ENCODE measurements around the gene C1orf87. TPM values are rescaled to one million over a fixed set of nuclear protein-coding genes. Genes with fewer than 3 reads are reported as not detected.
A peak's percentile ranks its signal among the peaks of the same experiment; 100 is the strongest.

Gene C1orf87
- 0.15 and 0.33 TPM in 2 replicates for total RNA-seq (2021)
- long read RNA-seq, partial matches to known transcripts: 1 of 3 reads
- long read RNA-seq, other reads (novel, unspliced or antisense): 0 of 3 reads

GRCh38 chr1:60073605-60074278 is at the start of gene C1orf87:
Gene C1orf87, minus strand, starts transcription at chr1:60073770. Its CDS starts 1,127 bp downstream, at chr1:60072643.
- Mint-ChIP-seq H3K27ac (no peak within 1 kb of the TSS), H3K9me3 (no peaks in the 10 kb centered on the region), H3K36me3 (ENCODE audit: insufficient read depth in 1 of 3, low read depth in 3 of 3) (no peaks in the 10 kb centered on the region), H3K27me3 (ENCODE audit: low read depth) (peaks cover 20% of the 10 kb centered on the region), H3K4me1 (peaks cover 10% of the 10 kb centered on the region in 2 experiments), H3K4me3 (peak within 1 kb of the TSS; percentile 64 to 77)
- H2BK120ac ChIP-seq (ENCODE audit: low read depth, low read length, poor library complexity, severe bottlenecking): no peak within 1 kb of the TSS
- H3K18ac ChIP-seq (ENCODE audit: insufficient read length, low read depth, low read length): peak within 1 kb of the TSS; percentile 86
- H3K23me2 ChIP-seq (ENCODE audit: insufficient read length, low read depth, low read length, poor library complexity, severe bottlenecking): peaks cover 6% of the 10 kb centered on the region
- no peak within 1 kb of the TSS for H4K5ac ChIP-seq (ENCODE audit: insufficient read length, low read depth, low read length)
- peak; percentile 81 for DNase-seq
- no peak within 1 kb of the TSS for H4K8ac ChIP-seq (replicated peaks; ENCODE audit: insufficient read length, low read depth, low read length)
- H3K9ac ChIP-seq (ENCODE audit: extremely low read depth, insufficient read length, low read length): peak within 1 kb of the TSS; percentile 17
- no peak within 1 kb of the TSS for H4K91ac ChIP-seq (ENCODE audit: insufficient read length, low read depth, low read length)
- H3K4me1 ChIP-seq (ENCODE audit: insufficient read depth, low read length): no peaks in the 10 kb centered on the region; the same call in 1 of the 2 replicates
- H3K4me2 ChIP-seq (ENCODE audit: insufficient read depth, insufficient read length, low read length): peak within 1 kb of the TSS; percentile 55
- H2AFZ ChIP-seq (ENCODE audit: low read length): peak within 1 kb of the TSS; percentile 43
- H2BK15ac ChIP-seq (ENCODE audit: low read depth, low read length): no peak within 1 kb of the TSS; the same call in 1 of the 2 replicates
- no peaks in the 10 kb centered on the region for H3K79me1 ChIP-seq (ENCODE audit: insufficient read depth, low read depth, low read length, poor library complexity, severe bottlenecking)
- no peak within 1 kb of the TSS for H2AK5ac ChIP-seq (ENCODE audit: insufficient read length, low read length)
- H4K20me1 ChIP-seq (ENCODE audit: control insufficient read depth, insufficient read depth, insufficient read length): no peaks in the 10 kb centered on the region
- no peak within 1 kb of the TSS for H3K23ac ChIP-seq (ENCODE audit: insufficient read length, low read depth, low read length)
- WGBS (ENCODE audit: extremely low coverage, insufficient read length, low lambda C conversion rate): no CpG with 5 or more reads among the region's 36 CpGs
- no peak for TF ChIP-seq CTCF (conservative IDR thresholded peaks at IDR 0.05)
- H2BK12ac ChIP-seq (ENCODE audit: insufficient read length, low read depth, low read length): no peak within 1 kb of the TSS
- no peak within 1 kb of the TSS for H3T11ph ChIP-seq (ENCODE audit: low read length)
- H3K56ac ChIP-seq (ENCODE audit: insufficient read length, low read depth, low read length): no peak within 1 kb of the TSS
- no peak within 1 kb of the TSS for H2BK20ac ChIP-seq (ENCODE audit: low read depth, low read length, poor library complexity, severe bottlenecking)
- H3K27ac ChIP-seq (ENCODE audit: insufficient read length, low read depth, low read length): no peak within 1 kb of the TSS
- no peaks in the 10 kb centered on the region for H3K27me3 ChIP-seq (ENCODE audit: insufficient read depth, low read length)
- H3K79me2 ChIP-seq (ENCODE audit: insufficient read depth, low read length): no peaks in the 10 kb centered on the region
- peak within 1 kb of the TSS; percentile 83 for H3K14ac ChIP-seq (ENCODE audit: insufficient read depth, low read length)
- no peak within 1 kb of the TSS for H3K4ac ChIP-seq (ENCODE audit: low read depth, low read length)
- no peaks in the 10 kb centered on the region for H3K9me3 ChIP-seq (ENCODE audit: control insufficient read depth, low read depth, low read length)
- no peak within 1 kb of the TSS for H2BK5ac ChIP-seq (ENCODE audit: insufficient read length, low read length)
